PFSK-1 (cell line): Measurements from ENCODE around the gene UBR4.

ENCODE experiments used
- FOXP2 ChIP-seq: optimal IDR thresholded peaks from 2 replicates; pipeline ENCODE3; 2011; ENCODE audit warnings: borderline replicate concordance, control low read depth, inconsistent platforms; ENCODE audit not compliant: insufficient read depth; ENCODE audit errors: extremely low read length, extremely low read depth
- POLR2AphosphoS5 ChIP-seq: IDR thresholded peaks from 2 replicates; pipeline ENCODE4 v1.6.1; 2012; ENCODE audit warnings: low read depth, mild to moderate bottlenecking, control low read depth, low read length, moderate library complexity
- SIN3A ChIP-seq: IDR thresholded peaks from 2 replicates; pipeline ENCODE4 v1.6.1; 2012; ENCODE audit warnings: mild to moderate bottlenecking, low read length, moderate library complexity, borderline replicate concordance; ENCODE audit not compliant: insufficient read depth
- TAF1 ChIP-seq: IDR thresholded peaks from 2 replicates; pipeline ENCODE4 v1.6.1; 2012; ENCODE audit warnings: low read length, control low read depth, borderline replicate concordance; ENCODE audit not compliant: insufficient read depth
- TF ChIP-seq, protein P1 (sequence below), 2 experiments: IDR thresholded peaks; 2 replicates each; pipeline versions ENCODE4 v1.6.1 to v1.8.0; 2011 to 2012; ENCODE audit warnings: low read depth in 2 of 2, low read length in 2 of 2, control low read depth in 1 of 2, inconsistent platforms in 1 of 2, mild to moderate bottlenecking in 1 of 2, moderate library complexity in 1 of 2; ENCODE audit not compliant: insufficient read depth in 1 of 2

UBR4 gene

DNA sequence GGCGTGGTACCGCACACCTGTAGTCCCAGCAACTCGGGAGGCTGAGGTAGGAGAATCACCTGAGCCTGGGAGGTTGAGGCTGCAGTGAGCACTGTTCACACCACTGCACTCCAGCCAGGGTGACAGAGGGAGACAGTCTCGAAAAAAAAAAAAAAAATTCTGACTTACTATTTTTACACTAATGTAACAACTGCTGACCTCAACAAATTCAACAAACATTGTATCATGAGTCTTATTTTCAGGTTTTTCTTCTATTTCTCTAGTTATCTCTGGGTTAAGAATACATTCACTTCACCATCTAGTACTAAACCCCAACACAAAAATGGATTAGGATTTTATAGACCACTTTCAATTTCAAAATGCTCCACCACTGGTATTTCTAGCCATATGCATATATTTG lies 72.9 kb downstream of the UBR4 start:
- TF ChIP-seq SIN3A (no peak), FOXP2 (no peak), TAF1 (no peak), POLR2AphosphoS5 (no peak)
- TF ChIP-seq, protein P1, sequence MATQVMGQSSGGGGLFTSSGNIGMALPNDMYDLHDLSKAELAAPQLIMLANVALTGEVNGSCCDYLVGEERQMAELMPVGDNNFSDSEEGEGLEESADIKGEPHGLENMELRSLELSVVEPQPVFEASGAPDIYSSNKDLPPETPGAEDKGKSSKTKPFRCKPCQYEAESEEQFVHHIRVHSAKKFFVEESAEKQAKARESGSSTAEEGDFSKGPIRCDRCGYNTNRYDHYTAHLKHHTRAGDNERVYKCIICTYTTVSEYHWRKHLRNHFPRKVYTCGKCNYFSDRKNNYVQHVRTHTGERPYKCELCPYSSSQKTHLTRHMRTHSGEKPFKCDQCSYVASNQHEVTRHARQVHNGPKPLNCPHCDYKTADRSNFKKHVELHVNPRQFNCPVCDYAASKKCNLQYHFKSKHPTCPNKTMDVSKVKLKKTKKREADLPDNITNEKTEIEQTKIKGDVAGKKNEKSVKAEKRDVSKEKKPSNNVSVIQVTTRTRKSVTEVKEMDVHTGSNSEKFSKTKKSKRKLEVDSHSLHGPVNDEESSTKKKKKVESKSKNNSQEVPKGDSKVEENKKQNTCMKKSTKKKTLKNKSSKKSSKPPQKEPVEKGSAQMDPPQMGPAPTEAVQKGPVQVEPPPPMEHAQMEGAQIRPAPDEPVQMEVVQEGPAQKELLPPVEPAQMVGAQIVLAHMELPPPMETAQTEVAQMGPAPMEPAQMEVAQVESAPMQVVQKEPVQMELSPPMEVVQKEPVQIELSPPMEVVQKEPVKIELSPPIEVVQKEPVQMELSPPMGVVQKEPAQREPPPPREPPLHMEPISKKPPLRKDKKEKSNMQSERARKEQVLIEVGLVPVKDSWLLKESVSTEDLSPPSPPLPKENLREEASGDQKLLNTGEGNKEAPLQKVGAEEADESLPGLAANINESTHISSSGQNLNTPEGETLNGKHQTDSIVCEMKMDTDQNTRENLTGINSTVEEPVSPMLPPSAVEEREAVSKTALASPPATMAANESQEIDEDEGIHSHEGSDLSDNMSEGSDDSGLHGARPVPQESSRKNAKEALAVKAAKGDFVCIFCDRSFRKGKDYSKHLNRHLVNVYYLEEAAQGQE (IDR thresholded peaks at IDR 0.05; ENCODE audit: insufficient read depth in 1 of 2, low read depth in 2 of 2, low read length in 2 of 2), result no peak

DNA sequence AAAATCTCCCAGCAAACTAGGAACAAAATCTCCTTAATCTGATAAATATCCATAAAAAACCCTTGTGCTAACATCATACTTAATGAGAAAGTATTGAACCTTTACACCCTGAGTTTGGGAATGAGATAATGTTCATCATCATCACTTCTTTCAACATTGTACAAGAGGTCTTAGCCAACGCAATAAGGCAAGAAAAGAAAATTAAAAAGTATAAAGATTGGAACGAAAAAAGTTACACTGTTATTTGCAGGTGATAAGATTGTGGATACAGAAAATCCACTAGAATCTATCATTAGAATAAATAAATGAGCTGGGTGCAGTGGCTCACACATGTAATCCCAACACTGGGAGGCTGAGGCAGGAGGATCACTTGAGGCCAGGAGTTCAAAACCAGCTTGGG lies 76.7 kb downstream of the UBR4 start:
- no peak for TF ChIP-seq SIN3A
- no peak for TF ChIP-seq FOXP2
- TF ChIP-seq, protein P1 (IDR thresholded peaks at IDR 0.05; ENCODE audit: insufficient read depth in 1 of 2, low read depth in 2 of 2, low read length in 2 of 2), result no peak
- TF ChIP-seq POLR2AphosphoS5, result no peak
- TF ChIP-seq TAF1, result no peak

DNA sequence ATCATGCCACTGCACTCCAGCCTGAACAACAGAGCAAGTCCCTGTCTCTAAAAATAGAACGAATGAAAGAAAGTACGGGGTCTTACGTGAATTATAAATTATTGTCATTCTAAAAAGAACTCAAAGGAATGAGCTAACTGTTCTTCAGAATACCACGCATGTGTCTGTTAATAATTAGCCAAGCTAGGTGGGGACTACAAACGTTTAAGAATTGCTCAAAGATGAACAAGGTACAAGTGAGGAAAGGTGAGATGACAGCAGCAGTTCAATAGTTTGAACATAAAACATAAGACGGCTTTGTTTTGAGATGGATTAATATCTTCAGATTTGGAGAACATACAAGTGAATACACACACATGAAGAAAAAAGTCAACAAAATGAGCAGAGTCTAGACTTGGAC lies 79.6 kb downstream of the UBR4 start:
- TF ChIP-seq, protein P1 (IDR thresholded peaks at IDR 0.05; ENCODE audit: insufficient read depth in 1 of 2, low read depth in 2 of 2, low read length in 2 of 2), result no peak
- TF ChIP-seq SIN3A (no peak), TAF1 (no peak), POLR2AphosphoS5 (no peak), FOXP2 (no peak)

DNA sequence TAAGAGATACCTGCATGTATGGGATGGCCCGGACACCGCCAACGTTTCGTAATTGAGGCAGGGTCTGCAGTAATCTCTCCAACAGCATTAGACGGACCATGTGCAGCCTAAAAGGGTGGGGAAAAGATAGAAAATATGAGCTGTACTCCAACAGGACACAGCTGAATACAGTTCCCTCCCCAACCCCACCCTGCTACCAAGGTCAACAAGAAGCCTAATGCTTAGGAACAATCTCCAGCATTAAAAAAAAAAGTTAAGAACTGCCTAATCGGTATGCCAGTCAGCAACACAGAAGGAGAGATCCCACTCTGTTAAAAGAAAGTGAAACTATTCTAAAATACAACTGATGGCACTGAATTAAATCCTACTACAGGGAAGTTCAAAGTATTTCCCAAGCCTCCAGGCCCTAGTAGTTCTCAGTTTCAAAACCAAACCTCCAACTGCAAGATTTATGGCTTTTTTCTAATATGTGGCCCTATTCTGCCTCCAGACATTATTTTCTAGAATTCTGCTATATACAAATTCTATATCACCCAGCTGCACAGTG lies 81.0 kb downstream of the UBR4 start:
- TF ChIP-seq, protein P1 (IDR thresholded peaks at IDR 0.05; ENCODE audit: insufficient read depth in 1 of 2, low read depth in 2 of 2, low read length in 2 of 2), result no peak
- TF ChIP-seq TAF1, result no peak
- no peak for TF ChIP-seq POLR2AphosphoS5
- TF ChIP-seq SIN3A, result no peak
- no peak for TF ChIP-seq FOXP2

DNA sequence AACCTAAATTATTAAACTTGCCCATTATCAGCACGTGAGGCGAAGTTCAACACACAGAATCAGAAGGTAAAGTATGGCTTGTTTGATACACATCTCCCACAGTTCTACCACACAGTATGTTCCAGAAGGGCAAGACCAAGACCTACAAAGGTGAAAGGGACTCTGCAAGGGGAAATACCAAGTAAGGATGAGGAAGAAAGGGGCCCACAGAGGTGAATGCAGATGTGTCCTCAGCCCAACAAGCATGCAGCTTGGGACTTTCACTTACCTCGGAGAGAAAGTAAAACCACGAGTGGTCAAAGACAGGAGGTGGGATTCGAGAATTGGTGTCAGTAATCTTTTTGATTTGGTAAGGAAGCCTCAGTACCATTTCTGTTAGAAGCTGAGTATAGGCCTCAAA lies 85.8 kb downstream of the UBR4 start:
- TF ChIP-seq POLR2AphosphoS5 (no peak), SIN3A (no peak), TAF1 (no peak), FOXP2 (no peak)
- TF ChIP-seq, protein P1 (IDR thresholded peaks at IDR 0.05; ENCODE audit: insufficient read depth in 1 of 2, low read depth in 2 of 2, low read length in 2 of 2), result no peak
